Hematopoietic multipotent progenitor cell (in vitro differentiated cells): ENCODE results near the gene PCDHA4. TPM values are rescaled to one million over a fixed set of nuclear protein-coding genes. Genes with fewer than 3 reads are reported as not detected.
A peak's percentile ranks its signal among the peaks of the same experiment; 100 is the strongest.
"Not testable (repeated sequence)": the region's sequence is repeated elsewhere in the genome, so short reads cannot be mapped to it uniquely, and the experiment has no call there.

Experiments
- DNase-seq, 3 donors: peaks; one replicate each; pipeline ENCODE4 v3.0.0-alpha.2; 2011 to 2015; ENCODE audit warnings: low read depth in 2 of 3, low spot score in 2 of 3
- total RNA-seq: library from RNA; depleted of rRNA; stranded (reverse); fragments of >200 nt; gene quantifications from one replicate; pipeline ENCODE4 v1.2.3, GENCODE V29; 2012

Gene PCDHA4
- total RNA-seq, 1 donor = 0.27 TPM

DNA sequence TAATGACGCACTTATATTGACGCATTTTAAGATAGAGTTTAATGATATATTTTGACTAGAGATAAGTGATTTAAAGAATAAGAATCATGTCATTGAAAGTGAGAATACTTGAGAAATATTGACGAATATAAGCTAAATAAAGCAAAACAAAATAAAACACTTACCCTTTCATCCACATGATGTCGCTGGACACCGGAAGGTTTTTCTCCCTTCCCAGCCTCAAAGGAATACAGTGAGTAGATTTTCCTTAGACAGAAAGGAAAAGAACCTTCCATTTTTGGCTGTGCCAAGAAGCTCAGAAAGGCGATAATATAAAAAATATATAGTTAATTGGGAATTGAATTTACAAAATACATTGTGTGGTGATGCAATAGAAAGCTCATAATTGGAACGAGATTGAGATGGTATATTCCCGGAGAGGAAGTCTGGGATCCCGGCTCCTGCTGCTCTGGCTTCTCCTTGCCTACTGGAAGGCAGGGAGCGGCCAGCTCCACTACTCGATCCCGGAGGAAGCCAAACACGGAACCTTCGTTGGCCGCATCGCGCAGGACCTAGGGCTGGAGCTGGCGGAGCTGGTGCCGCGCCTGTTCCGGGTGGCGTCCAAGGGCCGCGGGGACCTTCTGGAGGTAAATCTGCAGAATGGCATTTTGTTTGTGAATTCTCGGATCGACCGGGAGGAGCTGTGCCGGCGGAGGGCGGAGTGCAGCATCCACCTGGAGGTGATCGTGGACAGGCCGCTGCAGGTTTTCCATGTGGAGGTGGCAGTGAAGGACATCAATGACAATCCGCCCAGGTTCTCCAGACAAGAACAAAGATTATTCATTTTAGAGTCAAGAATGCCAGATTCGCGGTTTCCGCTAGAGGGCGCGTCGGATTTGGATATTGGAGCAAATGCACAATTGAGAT is 14.8 kb downstream of the PCDHA4 start, which contains the start of gene PCDHA5:
TSS of gene PCDHA5 (plus strand) at position 239 of the 906 bp plus-strand sequence.
- DNase-seq = peak in 1 of 3 donors; percentile 9

GRCh38 chr5:140822281-140822629 is 15.4 kb downstream of the PCDHA4 start:
- no peak for DNase-seq

DNA sequence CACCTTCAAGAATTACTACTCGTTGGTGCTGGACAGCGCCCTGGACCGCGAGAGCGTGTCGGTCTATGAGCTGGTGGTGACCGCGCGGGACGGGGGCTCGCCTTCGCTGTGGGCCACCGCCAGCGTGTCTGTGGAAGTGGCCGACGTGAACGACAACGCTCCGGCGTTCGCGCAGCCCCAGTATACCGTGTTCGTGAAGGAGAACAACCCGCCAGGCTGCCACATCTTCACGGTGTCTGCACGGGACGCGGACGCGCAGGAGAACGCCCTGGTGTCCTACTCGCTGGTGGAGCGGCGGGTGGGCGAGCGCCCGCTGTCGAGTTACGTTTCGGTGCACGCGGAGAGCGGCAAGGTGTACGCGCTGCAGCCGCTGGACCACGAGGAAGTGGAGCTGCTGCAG is 16.1 kb downstream of the PCDHA4 start:
- DNase-seq = not testable (repeated sequence)

DNA sequence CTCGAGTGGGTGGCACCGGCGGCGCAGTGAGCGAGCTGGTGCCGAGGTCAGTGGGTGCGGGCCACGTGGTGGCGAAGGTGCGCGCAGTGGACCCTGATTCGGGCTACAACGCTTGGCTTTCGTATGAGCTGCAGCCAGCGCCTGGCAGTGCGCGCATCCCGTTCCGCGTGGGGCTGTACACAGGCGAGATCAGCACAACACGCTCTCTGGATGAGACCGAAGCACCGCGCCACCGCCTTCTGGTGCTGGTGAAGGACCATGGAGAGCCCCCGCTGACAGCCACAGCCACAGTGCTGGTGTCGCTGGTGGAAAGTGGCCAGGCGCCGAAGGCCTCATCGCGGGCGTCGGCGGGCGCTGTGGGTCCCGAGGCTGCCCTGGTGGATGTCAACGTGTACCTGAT is 16.6 kb downstream of the PCDHA4 start:
- DNase-seq = no peak

GRCh38 chr5:140827704-140828361 is 21.0 kb downstream of the PCDHA4 start, which contains the start of gene PCDHA6:
TSS of gene PCDHA6 (plus strand) at chr5:140827960. CDS start at chr5:140828092, 132 bp downstream.
- DNase-seq = no peak

DNA sequence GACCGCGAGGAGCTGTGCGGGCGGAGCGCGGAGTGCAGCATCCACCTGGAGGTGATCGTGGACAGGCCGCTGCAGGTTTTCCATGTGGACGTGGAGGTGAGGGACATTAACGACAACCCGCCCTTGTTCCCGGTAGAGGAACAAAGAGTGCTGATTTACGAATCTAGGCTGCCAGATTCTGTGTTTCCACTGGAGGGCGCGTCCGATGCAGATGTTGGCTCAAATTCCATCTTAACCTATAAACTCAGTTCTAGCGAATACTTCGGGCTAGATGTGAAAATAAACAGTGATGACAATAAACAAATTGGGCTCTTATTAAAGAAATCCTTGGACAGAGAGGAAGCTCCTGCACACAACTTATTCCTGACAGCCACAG is 21.5 kb downstream of the PCDHA4 start:
- DNase-seq = no peak

DNA sequence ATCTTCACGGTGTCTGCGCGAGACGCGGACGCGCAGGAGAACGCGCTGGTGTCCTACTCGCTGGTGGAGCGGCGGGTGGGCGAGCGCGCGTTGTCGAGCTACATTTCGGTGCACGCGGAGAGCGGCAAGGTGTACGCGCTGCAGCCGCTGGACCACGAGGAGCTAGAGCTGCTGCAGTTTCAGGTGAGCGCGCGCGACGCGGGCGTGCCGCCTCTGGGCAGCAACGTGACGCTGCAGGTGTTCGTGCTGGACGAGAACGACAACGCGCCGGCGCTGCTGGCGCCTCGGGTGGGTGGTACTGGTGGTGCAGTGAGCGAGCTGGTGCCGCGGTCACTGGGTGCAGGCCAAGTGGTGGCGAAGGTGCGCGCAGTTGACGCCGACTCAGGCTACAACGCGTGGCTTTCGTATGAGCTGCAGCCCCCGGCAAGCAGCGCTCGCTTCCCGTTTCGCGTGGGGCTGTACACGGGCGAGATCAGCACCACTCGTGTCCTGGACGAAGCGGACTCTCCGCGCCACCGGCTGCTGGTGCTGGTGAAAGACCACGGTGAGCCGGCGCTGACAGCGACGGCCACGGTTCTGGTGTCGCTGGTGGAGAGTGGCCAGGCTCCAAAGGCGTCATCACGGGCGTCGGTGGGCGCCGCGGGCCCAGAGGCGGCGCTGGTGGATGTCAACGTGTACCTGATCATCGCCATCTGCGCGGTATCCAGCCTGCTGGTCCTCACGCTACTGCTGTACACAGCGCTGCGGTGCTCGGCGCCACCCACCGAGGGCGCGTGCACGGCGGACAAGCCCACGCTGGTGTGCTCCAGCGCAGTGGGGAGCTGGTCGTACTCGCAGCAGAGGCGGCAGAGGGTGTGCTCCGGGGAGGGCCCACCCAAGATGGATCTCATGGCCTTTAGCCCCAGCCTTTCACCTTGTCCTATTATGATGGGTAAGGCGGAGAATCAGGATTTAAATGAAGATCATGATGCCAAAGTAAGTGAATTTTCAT is 22.9 kb downstream of the PCDHA4 start:
- DNase-seq = not testable (repeated sequence)

DNA sequence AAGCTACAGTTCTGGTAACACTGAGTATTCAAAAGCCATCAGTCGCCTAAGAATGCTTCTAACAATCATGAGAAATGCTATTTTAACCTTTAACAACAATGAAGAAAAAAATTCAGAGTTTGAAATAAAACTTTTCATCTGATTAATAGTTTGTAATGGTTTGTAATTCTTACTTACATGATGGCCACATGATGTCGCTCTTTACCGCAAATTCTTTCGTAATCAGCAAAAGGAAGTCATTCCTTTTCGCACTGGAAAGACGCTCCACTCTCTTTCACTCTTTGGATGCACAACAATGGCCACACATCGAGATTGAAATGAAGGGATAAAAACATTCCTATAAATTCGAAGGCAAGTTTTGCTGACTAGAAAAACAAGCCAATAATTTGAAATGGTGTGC is 27.1 kb downstream of the PCDHA4 start, which contains the start of gene PCDHA7:
TSS of gene PCDHA7 (plus strand) at position 277 of the 400 bp plus-strand sequence. CDS start at position 392, 115 bp downstream.
- DNase-seq = no peak

- DNase-seq = not testable (repeated sequence)
Measured at GRCh38 chr5:140834439-140835008, 27.7 kb downstream of the PCDHA4 start.

GRCh38 chr5:140835622-140836510 is 29.0 kb downstream of the PCDHA4 start:
- no peak for DNase-seq

DNA sequence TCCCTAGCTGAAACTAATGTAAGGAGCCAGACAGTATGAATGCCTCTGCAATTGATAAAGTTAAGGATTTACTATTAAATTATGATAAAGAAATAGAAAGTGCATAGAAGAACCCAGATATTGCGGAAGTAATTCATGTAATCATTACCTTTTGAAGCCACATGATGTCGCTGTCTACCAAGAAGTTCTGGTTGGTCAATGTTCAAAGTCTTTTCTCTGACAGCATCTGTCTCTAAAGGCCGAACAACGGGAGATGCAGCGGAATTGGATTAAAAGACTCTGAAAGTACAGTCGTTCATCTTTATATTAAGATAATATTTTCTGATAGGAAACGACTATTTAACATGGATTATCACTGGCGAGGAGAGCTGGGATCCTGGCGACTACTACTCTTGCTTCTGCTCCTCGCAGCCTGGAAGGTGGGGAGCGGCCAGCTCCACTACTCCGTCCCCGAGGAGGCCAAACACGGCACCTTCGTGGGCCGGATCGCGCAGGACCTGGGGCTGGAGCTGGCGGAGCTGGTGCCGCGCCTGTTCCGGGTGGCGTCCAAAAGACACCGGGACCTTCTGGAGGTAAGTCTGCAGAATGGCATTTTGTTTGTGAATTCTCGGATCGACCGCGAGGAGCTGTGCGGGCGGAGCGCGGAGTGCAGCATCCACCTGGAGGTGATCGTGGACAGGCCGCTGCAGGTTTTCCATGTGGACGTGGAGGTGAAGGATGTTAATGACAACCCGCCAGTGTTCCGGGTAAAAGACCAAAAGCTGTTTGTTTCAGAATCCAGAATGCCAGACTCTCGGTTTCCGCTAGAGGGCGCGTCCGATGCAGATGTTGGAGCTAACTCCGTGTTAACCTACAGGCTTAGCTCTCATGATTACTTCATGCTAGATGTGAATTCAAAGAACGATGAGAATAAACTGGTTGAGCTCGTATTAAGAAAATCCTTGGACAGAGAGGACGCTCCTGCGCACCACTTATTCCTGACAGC is 34.4 kb downstream of the PCDHA4 start, which contains the start of gene PCDHA8:
TSS of gene PCDHA8 (plus strand) at position 210 of the 985 bp plus-strand sequence. CDS start at position 345, 135 bp downstream.
- DNase-seq = no peak

- no peak for DNase-seq
Measured at GRCh38 chr5:140842798-140843733, 36.2 kb downstream of the PCDHA4 start.

DNA sequence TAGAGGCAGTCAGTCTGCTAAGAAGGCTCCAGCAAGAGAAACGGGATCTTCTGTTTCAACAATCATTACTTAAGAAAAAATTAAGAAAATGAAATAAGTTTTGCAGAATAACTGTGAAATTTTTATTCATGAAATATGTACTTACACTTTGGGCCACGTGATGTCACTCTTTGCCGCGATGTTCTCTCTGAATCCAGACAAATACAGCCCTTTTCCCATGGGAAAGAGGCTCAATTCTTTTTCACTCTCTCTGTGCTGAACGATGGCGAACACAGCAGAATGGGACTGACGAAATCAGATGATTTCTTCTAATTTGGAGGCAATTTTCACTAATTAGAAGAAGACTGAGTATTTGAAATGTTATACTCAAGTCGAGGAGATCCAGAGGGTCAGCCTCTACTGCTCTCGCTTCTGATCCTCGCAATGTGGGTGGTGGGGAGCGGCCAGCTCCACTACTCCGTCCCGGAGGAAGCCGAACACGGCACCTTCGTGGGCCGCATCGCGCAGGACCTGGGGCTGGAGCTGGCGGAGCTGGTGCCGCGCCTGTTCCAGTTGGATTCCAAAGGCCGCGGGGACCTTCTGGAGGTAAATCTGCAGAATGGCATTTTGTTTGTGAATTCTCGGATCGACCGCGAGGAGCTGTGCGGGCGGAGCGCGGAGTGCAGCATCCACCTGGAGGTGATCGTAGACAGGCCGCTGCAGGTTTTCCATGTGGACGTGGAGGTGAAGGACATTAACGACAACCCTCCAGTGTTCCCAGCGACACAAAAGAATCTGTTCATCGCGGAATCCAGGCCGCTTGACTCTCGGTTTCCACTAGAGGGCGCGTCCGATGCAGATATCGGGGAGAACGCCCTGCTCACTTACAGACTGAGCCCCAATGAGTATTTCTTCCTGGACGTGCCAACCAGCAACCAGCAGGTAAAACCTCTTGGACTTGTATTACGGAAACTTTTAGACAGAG is 41.6 kb downstream of the PCDHA4 start, which contains the start of gene PCDHA9:
TSS of gene PCDHA9 (plus strand) at position 244 of the 964 bp plus-strand sequence. CDS start at position 358, 114 bp downstream.
- not testable (repeated sequence) for DNase-seq

DNA sequence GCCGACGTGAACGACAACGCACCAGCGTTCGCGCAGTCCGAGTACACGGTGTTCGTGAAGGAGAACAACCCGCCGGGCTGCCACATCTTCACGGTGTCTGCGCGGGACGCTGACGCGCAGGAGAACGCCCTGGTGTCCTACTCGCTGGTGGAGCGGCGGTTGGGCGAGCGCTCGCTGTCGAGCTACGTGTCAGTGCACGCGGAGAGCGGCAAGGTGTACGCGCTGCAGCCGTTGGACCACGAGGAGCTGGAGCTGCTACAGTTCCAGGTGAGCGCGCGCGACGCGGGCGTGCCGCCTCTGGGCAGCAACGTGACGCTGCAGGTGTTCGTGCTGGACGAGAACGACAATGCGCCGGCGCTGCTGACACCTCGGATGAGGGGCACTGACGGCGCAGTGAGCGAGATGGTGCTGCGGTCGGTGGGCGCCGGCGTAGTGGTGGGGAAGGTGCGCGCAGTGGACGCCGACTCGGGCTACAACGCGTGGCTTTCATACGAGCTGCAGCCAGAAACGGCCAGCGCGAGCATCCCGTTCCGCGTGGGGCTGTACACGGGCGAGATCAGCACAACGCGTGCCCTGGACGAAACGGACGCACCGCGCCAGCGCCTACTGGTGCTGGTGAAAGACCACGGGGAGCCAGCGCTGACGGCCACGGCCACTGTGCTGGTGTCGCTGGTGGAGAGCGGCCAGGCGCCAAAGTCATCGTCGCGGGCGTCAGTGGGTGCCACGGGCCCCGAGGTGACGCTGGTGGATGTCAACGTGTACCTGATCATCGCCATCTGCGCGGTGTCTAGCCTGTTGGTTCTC is 43.2 kb downstream of the PCDHA4 start:
- not testable (repeated sequence) for DNase-seq
